RWPE2 (cell line): ENCODE data around the gene RIN2.

Experiments
- ATAC-seq: fragments of 200-7000 bp; cut with Tn5 transposase; 3 replicates; pipeline ENCODE4 v1.9.1; 2021; ENCODE audit warnings: low read depth
- DNase-seq: peaks from one replicate; pipeline ENCODE4 v3.0.0-alpha.2; 2020; ENCODE audit warnings: low spot score
- H3K27ac ChIP-seq: fragments of 450-650 bp; 2 replicates; pipeline ENCODE4 v1.5.1; 2017; ENCODE audit warnings: mild to moderate bottlenecking; ENCODE audit not compliant: poor library complexity, severe bottlenecking
- H3K27me3 ChIP-seq: fragments of 250-450 bp; sonication (Bioruptor Pico); 2 replicates; pipeline ENCODE4 v1.5.1; 2021; ENCODE audit warnings: mild to moderate bottlenecking, moderate library complexity; ENCODE audit not compliant: insufficient read depth, poor library complexity, severe bottlenecking
- H3K36me3 ChIP-seq: fragments of 250-450 bp; sonication (Bioruptor Pico); 2 replicates; pipeline ENCODE4 v1.5.1; 2020; ENCODE audit warnings: low read depth, mild to moderate bottlenecking, moderate library complexity
- H3K4me1 ChIP-seq: fragments of 250-450 bp; sonication (Bioruptor Pico); 2 replicates; pipeline ENCODE4 v1.5.1; 2021; ENCODE audit warnings: mild to moderate bottlenecking, moderate library complexity; ENCODE audit not compliant: insufficient read depth, poor library complexity, severe bottlenecking
- H3K4me3 ChIP-seq: fragments of 250-450 bp; sonication (Bioruptor Pico); 2 replicates; pipeline ENCODE4 v1.5.1; 2021; ENCODE audit warnings: mild to moderate bottlenecking, moderate library complexity; ENCODE audit not compliant: severe bottlenecking
- H3K9me3 ChIP-seq: fragments of 250-450 bp; sonication (Bioruptor Pico); 2 replicates; pipeline ENCODE4 v1.5.1; 2021; ENCODE audit warnings: mild to moderate bottlenecking, moderate library complexity; ENCODE audit not compliant: severe bottlenecking
- TF ChIP-seq, protein P1 (sequence below): fragments of 450-650 bp; IDR thresholded peaks from one replicate; pipeline ENCODE4 v1.5.1; 2017; ENCODE audit warnings: mild to moderate bottlenecking, moderate library complexity; ENCODE audit not compliant: poor library complexity, severe bottlenecking

RIN2 gene

DNA sequence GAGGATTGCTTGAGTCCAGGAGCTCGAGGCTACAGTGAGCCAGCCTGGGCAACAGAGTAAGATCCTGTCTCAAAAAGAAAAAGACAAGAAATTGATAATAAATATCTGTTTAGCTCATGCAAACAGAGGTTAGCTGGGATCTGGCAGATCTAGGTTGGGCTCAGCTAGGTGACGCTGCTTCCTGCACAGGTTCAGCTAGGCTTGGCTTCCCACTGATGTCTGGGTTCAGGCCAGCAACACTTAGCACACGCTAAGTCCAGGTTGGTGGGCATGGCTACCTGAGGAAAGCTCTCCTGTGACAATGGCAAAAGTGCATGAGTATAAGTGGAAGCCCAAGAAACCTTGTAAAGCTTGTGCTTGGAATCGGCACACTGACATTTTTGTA, 48.7 kb downstream of the RIN2 start:
- DNase-seq (no peak), ATAC-seq (no peak)
- Histone ChIP-seq H3K27me3 (no peaks in the 10 kb centered on the region), H3K9me3 (no peaks in the 10 kb centered on the region), H3K4me1 (peaks cover 17% of the 10 kb centered on the region), H3K4me3 (no peak overlapping the region), H3K27ac (peak overlapping the region; percentile 33), H3K36me3 (no peaks in the 10 kb centered on the region)
- TF ChIP-seq, protein P1, sequence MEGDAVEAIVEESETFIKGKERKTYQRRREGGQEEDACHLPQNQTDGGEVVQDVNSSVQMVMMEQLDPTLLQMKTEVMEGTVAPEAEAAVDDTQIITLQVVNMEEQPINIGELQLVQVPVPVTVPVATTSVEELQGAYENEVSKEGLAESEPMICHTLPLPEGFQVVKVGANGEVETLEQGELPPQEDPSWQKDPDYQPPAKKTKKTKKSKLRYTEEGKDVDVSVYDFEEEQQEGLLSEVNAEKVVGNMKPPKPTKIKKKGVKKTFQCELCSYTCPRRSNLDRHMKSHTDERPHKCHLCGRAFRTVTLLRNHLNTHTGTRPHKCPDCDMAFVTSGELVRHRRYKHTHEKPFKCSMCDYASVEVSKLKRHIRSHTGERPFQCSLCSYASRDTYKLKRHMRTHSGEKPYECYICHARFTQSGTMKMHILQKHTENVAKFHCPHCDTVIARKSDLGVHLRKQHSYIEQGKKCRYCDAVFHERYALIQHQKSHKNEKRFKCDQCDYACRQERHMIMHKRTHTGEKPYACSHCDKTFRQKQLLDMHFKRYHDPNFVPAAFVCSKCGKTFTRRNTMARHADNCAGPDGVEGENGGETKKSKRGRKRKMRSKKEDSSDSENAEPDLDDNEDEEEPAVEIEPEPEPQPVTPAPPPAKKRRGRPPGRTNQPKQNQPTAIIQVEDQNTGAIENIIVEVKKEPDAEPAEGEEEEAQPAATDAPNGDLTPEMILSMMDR: no peak

DNA sequence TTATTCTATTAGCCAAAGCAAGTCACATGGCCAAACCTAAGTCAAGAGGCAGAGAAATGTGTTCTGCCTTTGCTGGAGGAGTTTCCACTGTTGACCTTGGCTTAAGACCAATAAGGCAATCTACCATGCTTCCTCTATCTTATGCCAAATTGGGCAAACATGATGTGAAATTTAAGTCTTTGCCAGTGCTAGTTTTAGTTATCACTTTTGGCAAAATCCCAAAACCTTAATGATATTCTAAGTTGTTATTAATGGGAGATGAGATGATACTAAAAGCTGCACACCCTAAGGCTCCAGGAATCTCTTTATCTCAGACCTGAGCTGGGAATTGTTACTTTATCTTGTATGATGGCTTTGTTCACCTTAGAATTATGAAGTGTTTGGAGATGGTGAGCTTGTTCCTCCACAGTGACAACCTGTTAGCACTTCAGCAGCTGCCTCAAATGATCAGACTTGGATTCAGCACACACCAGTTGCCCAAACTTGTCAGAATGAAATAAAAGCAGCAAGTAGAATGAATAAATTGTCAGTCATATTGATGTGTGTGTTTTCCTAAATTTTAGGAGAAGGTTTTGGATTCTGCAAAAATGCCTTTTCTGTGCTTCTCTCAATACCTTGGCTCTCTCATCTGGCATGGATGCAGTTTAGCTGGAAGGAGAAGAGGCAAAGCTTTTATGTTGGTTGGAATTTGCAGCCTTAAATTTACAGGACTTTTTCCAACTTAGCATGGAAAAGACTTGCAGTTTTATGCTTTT, 49.3 kb downstream of the RIN2 start:
- Histone ChIP-seq H3K9me3 (no peaks in the 10 kb centered on the region), H3K27ac (peak overlapping the region; percentile 33), H3K27me3 (no peaks in the 10 kb centered on the region), H3K4me3 (no peak overlapping the region), H3K36me3 (no peaks in the 10 kb centered on the region), H3K4me1 (peaks cover 14% of the 10 kb centered on the region)
- DNase-seq (no peak), ATAC-seq (peak; percentile 20; the same call in 1 of the 3 replicates)
- TF ChIP-seq, protein P1: no peak
